Measurements from ENCODE around the gene ETHE1.

- TF ChIP-seq EZH2 (IDR thresholded peaks at IDR 0.05; ENCODE audit: borderline replicate concordance, low read depth, low read length, poor library complexity, severe bottlenecking) (no peak), CTCF (conservative IDR thresholded peaks at IDR 0.05; ENCODE audit: low read depth, low read length) (0 out of 2 replicates have a peak, but pooled peaks have one; percentile 14)
These were observed at the start of gene ETHE1 for GRCh38 chr19:43526884-43527859.
